ENCODE data around the gene IL37. TPM values are rescaled to one million over a fixed set of nuclear protein-coding genes. Genes with fewer than 3 reads are reported as not detected.

The IL37 gene
- total and polyA plus RNA-seq, 4 donors, result 1.4 TPM; not detected in 3

GRCh38 chr2:112957511-112957910 lies 46.5 kb downstream of the IL37 start:
- H3K4me3 ChIP-seq, result no peak overlapping the region
- no peaks in the 10 kb centered on the region for H3K36me3 ChIP-seq (ENCODE audit: control insufficient read depth in 4 of 4, insufficient read depth in 4 of 4, low read length in 4 of 4)
- no peaks in the 10 kb centered on the region for H3K9me3 ChIP-seq (ENCODE audit: control insufficient read depth in 4 of 4, insufficient read depth in 3 of 4, low read length in 3 of 4)
- WGBS, 2 donors, result 96 to 97% methylated on average over 3 of the region's 3 CpGs
- no peak for TF ChIP-seq CTCF (IDR thresholded peaks at IDR 0.05; ENCODE audit: control extremely low read depth, extremely low read depth)
- no peak overlapping the region for H3K27ac ChIP-seq (ENCODE audit: low read depth in 1 of 2, low read length in 1 of 2)
- no peak overlapping the region for H3K9ac ChIP-seq (ENCODE audit: insufficient read depth in 1 of 2, low read length in 2 of 2)
- H3K27me3 ChIP-seq (ENCODE audit: control insufficient read depth in 3 of 3, insufficient read depth in 3 of 3, low read length in 2 of 3), result no peaks in the 10 kb centered on the region
- ATAC-seq (ENCODE audit: insufficient read depth, low FRiP score), result no peak
- no peak for DNase-seq
- H3K4me1 ChIP-seq (ENCODE audit: control insufficient read depth in 5 of 5, insufficient read depth in 5 of 5, low read length in 5 of 5), result no peaks in the 10 kb centered on the region

GRCh38 chr2:112958428-112959108 lies 47.6 kb downstream of the IL37 start:
- Histone ChIP-seq H3K27me3 (ENCODE audit: control insufficient read depth in 3 of 3, insufficient read depth in 3 of 3, low read length in 2 of 3) (no peaks in the 10 kb centered on the region), H3K9me3 (ENCODE audit: control insufficient read depth in 4 of 4, insufficient read depth in 3 of 4, low read length in 3 of 4) (no peaks in the 10 kb centered on the region), H3K9ac (ENCODE audit: insufficient read depth in 1 of 2, low read length in 2 of 2) (no peak overlapping the region), H3K36me3 (ENCODE audit: control insufficient read depth in 4 of 4, insufficient read depth in 4 of 4, low read length in 4 of 4) (no peaks in the 10 kb centered on the region), H3K4me3 (no peak overlapping the region), H3K4me1 (ENCODE audit: control insufficient read depth in 5 of 5, insufficient read depth in 5 of 5, low read length in 5 of 5) (no peaks in the 10 kb centered on the region), H3K27ac (ENCODE audit: low read depth in 1 of 2, low read length in 1 of 2) (no peak overlapping the region)
- 41 to 54% methylated on average over 9 of the region's 9 CpGs for WGBS, 2 donors
- peak; percentile 53 for TF ChIP-seq CTCF (IDR thresholded peaks at IDR 0.05; ENCODE audit: control extremely low read depth, extremely low read depth)
- DNase-seq (peak; percentile 35 to 75 (median 68)), ATAC-seq (ENCODE audit: insufficient read depth, low FRiP score) (peak; percentile 69)

GRCh38 chr2:112959109-112959812 lies 48.3 kb downstream of the IL37 start:
- ATAC-seq (ENCODE audit: insufficient read depth, low FRiP score), result no peak
- no peaks in the 10 kb centered on the region for H3K4me1 ChIP-seq (ENCODE audit: control insufficient read depth in 5 of 5, insufficient read depth in 5 of 5, low read length in 5 of 5)
- no peaks in the 10 kb centered on the region for H3K27me3 ChIP-seq (ENCODE audit: control insufficient read depth in 3 of 3, insufficient read depth in 3 of 3, low read length in 2 of 3)
- no peak for TF ChIP-seq CTCF (IDR thresholded peaks at IDR 0.05; ENCODE audit: control extremely low read depth, extremely low read depth)
- no peaks in the 10 kb centered on the region for H3K36me3 ChIP-seq (ENCODE audit: control insufficient read depth in 4 of 4, insufficient read depth in 4 of 4, low read length in 4 of 4)
- no peak overlapping the region for H3K9ac ChIP-seq (ENCODE audit: insufficient read depth in 1 of 2, low read length in 2 of 2)
- DNase-seq, result no peak
- 72 to 75% methylated on average over 14 of the region's 14 CpGs for WGBS, 2 donors
- H3K27ac ChIP-seq (ENCODE audit: low read depth in 1 of 2, low read length in 1 of 2), result no peak overlapping the region
- no peak overlapping the region for H3K4me3 ChIP-seq
- no peaks in the 10 kb centered on the region for H3K9me3 ChIP-seq (ENCODE audit: control insufficient read depth in 4 of 4, insufficient read depth in 3 of 4, low read length in 3 of 4)
